ENCODE measurements around the gene C4orf54. TPM values are rescaled to one million over a fixed set of nuclear protein-coding genes. Genes with fewer than 3 reads are reported as not detected.

C4orf54 gene
- polyA plus RNA-seq, 1 donor from 2014 or later: not detected

DNA sequence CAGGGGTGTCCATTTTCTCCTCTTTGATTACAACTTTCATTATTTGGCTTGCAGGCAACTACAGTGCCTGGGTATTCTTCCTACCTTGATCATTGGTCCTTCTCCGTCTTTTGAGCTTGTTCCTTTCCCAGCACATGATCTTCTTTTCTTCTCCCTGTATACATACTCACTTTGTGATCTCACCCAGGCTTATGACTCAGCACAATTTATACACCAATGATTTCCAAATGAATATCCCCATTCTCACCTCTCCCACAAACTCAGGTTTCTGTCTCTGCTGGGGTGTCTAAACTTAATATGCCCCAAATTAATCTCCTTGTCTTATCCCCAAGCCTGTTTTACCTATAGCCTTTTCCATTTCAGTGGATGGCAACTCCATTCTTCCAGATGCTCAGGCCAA is 19.5 kb upstream of the C4orf54 start:
- Histone ChIP-seq H3K79me2 (replicated peaks; ENCODE audit: insufficient read depth, low read length) (no peaks in the 10 kb centered on the region), H3K9me3 (ENCODE audit: low read length) (no peaks in the 10 kb centered on the region), H2AFZ (ENCODE audit: low read depth, low read length) (no peak overlapping the region), H3K9me2 (ENCODE audit: insufficient read depth, low read length) (no peaks in the 10 kb centered on the region), H3K27ac (ENCODE audit: low read length) (no peak overlapping the region), H3F3A (ENCODE audit: insufficient read depth, low read length, poor library complexity, severe bottlenecking) (no peaks in the 10 kb centered on the region), H3K4me3 (ENCODE audit: low read length) (no peak overlapping the region), H3K9ac (ENCODE audit: low read length) (no peak overlapping the region), H3K27me3 (ENCODE audit: insufficient read depth, low read depth, low read length) (no peaks in the 10 kb centered on the region), H4K20me1 (ENCODE audit: insufficient read depth) (no peaks in the 10 kb centered on the region), H3K36me3 (ENCODE audit: insufficient read depth, low read length) (no peaks in the 10 kb centered on the region), H3K4me2 (ENCODE audit: low read length) (no peak overlapping the region)
- TF ChIP-seq SMC3 (conservative IDR thresholded peaks at IDR 0.05; ENCODE audit: poor library complexity) (no peak), EZH2 (IDR thresholded peaks at IDR 0.05; ENCODE audit: borderline replicate concordance, insufficient read depth, low read length, poor library complexity, severe bottlenecking) (no peak), POLR2AphosphoS5 (IDR thresholded peaks at IDR 0.05) (no peak), EP300 (conservative IDR thresholded peaks at IDR 0.05; ENCODE audit: poor library complexity, severe bottlenecking) (no peak), RAD21 (conservative IDR thresholded peaks at IDR 0.05) (no peak), TAF1 (IDR thresholded peaks at IDR 0.05; ENCODE audit: low read depth) (no peak), MXI1 (conservative IDR thresholded peaks at IDR 0.05; ENCODE audit: poor library complexity, severe bottlenecking) (no peak)
- TF ChIP-seq, protein P1, sequence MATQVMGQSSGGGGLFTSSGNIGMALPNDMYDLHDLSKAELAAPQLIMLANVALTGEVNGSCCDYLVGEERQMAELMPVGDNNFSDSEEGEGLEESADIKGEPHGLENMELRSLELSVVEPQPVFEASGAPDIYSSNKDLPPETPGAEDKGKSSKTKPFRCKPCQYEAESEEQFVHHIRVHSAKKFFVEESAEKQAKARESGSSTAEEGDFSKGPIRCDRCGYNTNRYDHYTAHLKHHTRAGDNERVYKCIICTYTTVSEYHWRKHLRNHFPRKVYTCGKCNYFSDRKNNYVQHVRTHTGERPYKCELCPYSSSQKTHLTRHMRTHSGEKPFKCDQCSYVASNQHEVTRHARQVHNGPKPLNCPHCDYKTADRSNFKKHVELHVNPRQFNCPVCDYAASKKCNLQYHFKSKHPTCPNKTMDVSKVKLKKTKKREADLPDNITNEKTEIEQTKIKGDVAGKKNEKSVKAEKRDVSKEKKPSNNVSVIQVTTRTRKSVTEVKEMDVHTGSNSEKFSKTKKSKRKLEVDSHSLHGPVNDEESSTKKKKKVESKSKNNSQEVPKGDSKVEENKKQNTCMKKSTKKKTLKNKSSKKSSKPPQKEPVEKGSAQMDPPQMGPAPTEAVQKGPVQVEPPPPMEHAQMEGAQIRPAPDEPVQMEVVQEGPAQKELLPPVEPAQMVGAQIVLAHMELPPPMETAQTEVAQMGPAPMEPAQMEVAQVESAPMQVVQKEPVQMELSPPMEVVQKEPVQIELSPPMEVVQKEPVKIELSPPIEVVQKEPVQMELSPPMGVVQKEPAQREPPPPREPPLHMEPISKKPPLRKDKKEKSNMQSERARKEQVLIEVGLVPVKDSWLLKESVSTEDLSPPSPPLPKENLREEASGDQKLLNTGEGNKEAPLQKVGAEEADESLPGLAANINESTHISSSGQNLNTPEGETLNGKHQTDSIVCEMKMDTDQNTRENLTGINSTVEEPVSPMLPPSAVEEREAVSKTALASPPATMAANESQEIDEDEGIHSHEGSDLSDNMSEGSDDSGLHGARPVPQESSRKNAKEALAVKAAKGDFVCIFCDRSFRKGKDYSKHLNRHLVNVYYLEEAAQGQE (IDR thresholded peaks at IDR 0.05; ENCODE audit: borderline replicate concordance): no peak
- TF ChIP-seq, protein P2, sequence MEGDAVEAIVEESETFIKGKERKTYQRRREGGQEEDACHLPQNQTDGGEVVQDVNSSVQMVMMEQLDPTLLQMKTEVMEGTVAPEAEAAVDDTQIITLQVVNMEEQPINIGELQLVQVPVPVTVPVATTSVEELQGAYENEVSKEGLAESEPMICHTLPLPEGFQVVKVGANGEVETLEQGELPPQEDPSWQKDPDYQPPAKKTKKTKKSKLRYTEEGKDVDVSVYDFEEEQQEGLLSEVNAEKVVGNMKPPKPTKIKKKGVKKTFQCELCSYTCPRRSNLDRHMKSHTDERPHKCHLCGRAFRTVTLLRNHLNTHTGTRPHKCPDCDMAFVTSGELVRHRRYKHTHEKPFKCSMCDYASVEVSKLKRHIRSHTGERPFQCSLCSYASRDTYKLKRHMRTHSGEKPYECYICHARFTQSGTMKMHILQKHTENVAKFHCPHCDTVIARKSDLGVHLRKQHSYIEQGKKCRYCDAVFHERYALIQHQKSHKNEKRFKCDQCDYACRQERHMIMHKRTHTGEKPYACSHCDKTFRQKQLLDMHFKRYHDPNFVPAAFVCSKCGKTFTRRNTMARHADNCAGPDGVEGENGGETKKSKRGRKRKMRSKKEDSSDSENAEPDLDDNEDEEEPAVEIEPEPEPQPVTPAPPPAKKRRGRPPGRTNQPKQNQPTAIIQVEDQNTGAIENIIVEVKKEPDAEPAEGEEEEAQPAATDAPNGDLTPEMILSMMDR (IDR thresholded peaks at IDR 0.05; ENCODE audit: poor library complexity, severe bottlenecking): no peak

DNA sequence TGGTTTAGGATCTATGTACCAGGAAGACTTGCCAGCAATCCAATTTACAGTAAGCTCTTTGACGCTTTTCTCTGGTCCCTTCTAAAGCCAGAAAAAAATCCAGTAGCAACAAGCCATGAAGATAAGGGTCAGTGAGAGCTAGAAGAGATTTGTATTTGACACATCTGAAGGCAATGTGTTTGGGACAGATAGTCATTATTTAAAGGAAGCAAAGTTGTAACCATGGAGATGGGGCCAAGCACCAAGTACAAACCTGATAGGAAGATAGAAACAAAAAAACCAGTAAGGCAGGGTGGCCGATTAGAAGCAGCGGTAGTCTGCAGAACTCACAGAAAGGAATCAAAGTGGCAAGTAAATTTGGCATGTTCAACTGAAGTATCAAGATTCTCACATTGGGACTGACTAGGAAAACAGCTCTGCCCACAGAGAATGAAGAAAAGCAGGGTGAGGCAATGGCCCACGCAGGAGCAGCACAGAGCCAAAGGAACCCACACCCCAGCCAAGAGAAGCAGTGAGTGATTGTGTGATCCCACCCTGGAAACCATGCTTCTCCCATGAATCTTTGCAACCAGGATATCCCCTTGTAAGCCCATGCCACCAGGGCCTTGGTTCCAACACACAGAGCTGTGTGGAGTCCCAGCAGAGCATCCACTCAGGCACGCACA is 12.9 kb upstream of the C4orf54 start:
- Histone ChIP-seq H3K9me2 (ENCODE audit: insufficient read depth, low read length) (no peaks in the 10 kb centered on the region), H3K79me2 (replicated peaks; ENCODE audit: insufficient read depth, low read length) (no peaks in the 10 kb centered on the region), H3K27me3 (ENCODE audit: insufficient read depth, low read depth, low read length) (no peaks in the 10 kb centered on the region), H3K4me3 (ENCODE audit: low read length) (no peak overlapping the region), H3K4me2 (ENCODE audit: low read length) (no peak overlapping the region), H3K9ac (ENCODE audit: low read length) (no peak overlapping the region), H3K27ac (ENCODE audit: low read length) (no peak overlapping the region), H3K9me3 (ENCODE audit: low read length) (no peaks in the 10 kb centered on the region), H4K20me1 (ENCODE audit: insufficient read depth) (no peaks in the 10 kb centered on the region), H3F3A (ENCODE audit: insufficient read depth, low read length, poor library complexity, severe bottlenecking) (no peaks in the 10 kb centered on the region), H2AFZ (ENCODE audit: low read depth, low read length) (no peak overlapping the region), H3K36me3 (ENCODE audit: insufficient read depth, low read length) (no peaks in the 10 kb centered on the region)
- no peak for TF ChIP-seq TAF1 (IDR thresholded peaks at IDR 0.05; ENCODE audit: low read depth)
- TF ChIP-seq, protein P1 (IDR thresholded peaks at IDR 0.05; ENCODE audit: borderline replicate concordance): no peak
- no peak for TF ChIP-seq MXI1 (conservative IDR thresholded peaks at IDR 0.05; ENCODE audit: poor library complexity, severe bottlenecking)
- TF ChIP-seq RAD21 (conservative IDR thresholded peaks at IDR 0.05): no peak
- TF ChIP-seq SMC3 (conservative IDR thresholded peaks at IDR 0.05; ENCODE audit: poor library complexity): no peak
- TF ChIP-seq POLR2AphosphoS5 (IDR thresholded peaks at IDR 0.05): no peak
- TF ChIP-seq EZH2 (IDR thresholded peaks at IDR 0.05; ENCODE audit: borderline replicate concordance, insufficient read depth, low read length, poor library complexity, severe bottlenecking): no peak
- TF ChIP-seq EP300 (conservative IDR thresholded peaks at IDR 0.05; ENCODE audit: poor library complexity, severe bottlenecking): no peak
- TF ChIP-seq, protein P2 (IDR thresholded peaks at IDR 0.05; ENCODE audit: poor library complexity, severe bottlenecking): no peak
